ENCODE results near the gene CAMSAP3. TPM values are rescaled to one million over a fixed set of nuclear protein-coding genes. Genes with fewer than 3 reads are reported as not detected.

The CAMSAP3 gene
- 0.05 and 0.08 TPM in 2 replicates for polyA plus RNA-seq (2012; rRNA removed)
- polyA plus RNA-seq (2012; cell fraction: cytosol; rRNA removed), result 0.09 and 0.21 TPM in 2 replicates
- 0.37 and 1.0 TPM in 2 replicates for polyA plus RNA-seq (2012; cell fraction: nucleus; rRNA removed)

- peaks cover 23% of the 10 kb centered on the region for H3K27me3 ChIP-seq (ENCODE audit: insufficient read depth)
- H3K36me3 ChIP-seq (replicated peaks in 1 of 2; ENCODE audit: control insufficient read depth in 1 of 2, insufficient read depth in 2 of 2, low read length in 1 of 2), result no peaks in the 10 kb centered on the region
- CTCF ChIA-PET, result interaction anchor here (0.7 to 2.8 kb wide), 6 partner anchors 12 to 241 kb away, joined by 3 to 19 read pairs (median 3); partner anchors contain the start of gene TRAPPC5
- H3K4me3 ChIP-seq (ENCODE audit: low read depth in 2 of 2, low read length in 1 of 2), result peak within 1 kb of the TSS; percentile 47 to 48; a peak in 3 of 4 replicates
- H3K4me1 ChIP-seq (ENCODE audit: control insufficient read depth in 1 of 2, insufficient read depth in 2 of 2, low read depth in 1 of 2, low read length in 1 of 2), result peaks cover 0 to 8% of the 10 kb centered on the region in 2 experiments; a peak in 1 of 4 replicates
- H3K4me2 ChIP-seq, result peak within 1 kb of the TSS; percentile 41; the same call in 1 of the 2 replicates
- TF ChIP-seq RCOR1 (IDR thresholded peaks at IDR 0.05; ENCODE audit: low read length), result no peak
- TF ChIP-seq EP300 (IDR thresholded peaks at IDR 0.05; ENCODE audit: borderline replicate concordance in 1 of 2, low read depth in 1 of 2, low read length in 1 of 2), result peak in 1 of 2 experiments; percentile 34; a peak in 1 of 4 replicates
- TF ChIP-seq POLR2AphosphoS5 (IDR thresholded peaks at IDR 0.05; ENCODE audit: low read depth, low read length), result no peak
- 0 out of 2 replicates have a peak, but pooled peaks have one; percentile 26 for TF ChIP-seq MXI1 (IDR thresholded peaks at IDR 0.05; ENCODE audit: low read depth, low read length)
- TF ChIP-seq TCF12 (IDR thresholded peaks at IDR 0.05), result peak; percentile 60
- H3K9me3 ChIP-seq, result no peaks in the 10 kb centered on the region
- H3K27ac ChIP-seq (ENCODE audit: low read depth in 2 of 2, low read length in 1 of 2), result no peak within 1 kb of the TSS; a peak in 1 of 4 replicates
- no peak within 1 kb of the TSS for H2AFZ ChIP-seq (ENCODE audit: low read depth)
- POLR2A ChIA-PET, result interaction anchor here (0.7 to 2.4 kb wide), 5 partner anchors 10 to 38 kb away, joined by 3 to 9 read pairs (median 3); partner anchors contain the start of genes PCP2, PET100 and XAB2
- no peak within 1 kb of the TSS for H3K9ac ChIP-seq
- DNase-seq, result peak; percentile 90
- H4K20me1 ChIP-seq (ENCODE audit: insufficient read depth), result no peaks in the 10 kb centered on the region
- WGBS (ENCODE audit: low lambda C conversion rate), result 1% methylated on average over 12 of the region's 78 CpGs
- no peaks in the 10 kb centered on the region for H3K9me2 ChIP-seq
- H3F3A ChIP-seq (replicated peaks; ENCODE audit: insufficient read depth), result no peaks in the 10 kb centered on the region
- no peaks in the 10 kb centered on the region for H3K79me2 ChIP-seq (ENCODE audit: insufficient read depth)
Observed at GRCh38 chr19:7595466-7596133, at the start of gene CAMSAP3. Gene CAMSAP3 (plus strand): TSS chr19:7595863. CDS start chr19:7596003, 140 bp downstream.

GRCh38 chr19:7545904-7546303, 49.8 kb upstream of the CAMSAP3 start:
- Histone ChIP-seq H3F3A (replicated peaks; ENCODE audit: insufficient read depth) (no peaks in the 10 kb centered on the region), H3K9ac (no peak overlapping the region), H3K9me3 (no peaks in the 10 kb centered on the region), H3K4me2 (no peak overlapping the region), H3K27me3 (ENCODE audit: insufficient read depth) (no peaks in the 10 kb centered on the region), H4K20me1 (ENCODE audit: insufficient read depth) (no peaks in the 10 kb centered on the region), H3K27ac (ENCODE audit: low read depth in 2 of 2, low read length in 1 of 2) (no peak overlapping the region), H3K36me3 (replicated peaks in 1 of 2; ENCODE audit: control insufficient read depth in 1 of 2, insufficient read depth in 2 of 2, low read length in 1 of 2) (peaks cover 5 to 26% of the 10 kb centered on the region in 2 experiments), H3K4me3 (ENCODE audit: low read depth in 2 of 2, low read length in 1 of 2) (no peak overlapping the region), H3K79me2 (ENCODE audit: insufficient read depth) (no peaks in the 10 kb centered on the region), H3K9me2 (no peaks in the 10 kb centered on the region), H2AFZ (ENCODE audit: low read depth) (no peak overlapping the region), H3K4me1 (ENCODE audit: control insufficient read depth in 1 of 2, insufficient read depth in 2 of 2, low read depth in 1 of 2, low read length in 1 of 2) (no peaks in the 10 kb centered on the region; a peak in 1 of 4 replicates)
- CTCF ChIA-PET, result interaction anchor here (1.2 to 1.7 kb wide), 2 partner anchors 22 to 192 kb away, joined by 3 to 6 read pairs; no protein-coding TSS in a partner anchor
- POLR2A ChIA-PET, result no interaction called here
- DNase-seq, result no peak
- TF ChIP-seq FOXJ3 (CRISPR knock-in tag; IDR thresholded peaks at IDR 0.05) (no peak), RCOR1 (IDR thresholded peaks at IDR 0.05; ENCODE audit: low read length) (no peak), FOXM1 (IDR thresholded peaks at IDR 0.05; ENCODE audit: low read depth) (no peak), EZH2phosphoT487 (IDR thresholded peaks at IDR 0.05; ENCODE audit: borderline replicate concordance, low read depth) (no peak), TCF12 (IDR thresholded peaks at IDR 0.05) (no peak), RAD21 (IDR thresholded peaks at IDR 0.05; ENCODE audit: low read length) (no peak), EP300 (IDR thresholded peaks at IDR 0.05; ENCODE audit: borderline replicate concordance in 1 of 2, low read depth in 1 of 2, low read length in 1 of 2) (no peak)
- WGBS (ENCODE audit: low lambda C conversion rate), result 92% methylated on average over 1 of the region's 1 CpG

- Histone ChIP-seq H3K4me3 (ENCODE audit: low read depth in 2 of 2, low read length in 1 of 2) (no peak overlapping the region), H2AFZ (ENCODE audit: low read depth) (no peak overlapping the region), H3K4me1 (ENCODE audit: control insufficient read depth in 1 of 2, insufficient read depth in 2 of 2, low read depth in 1 of 2, low read length in 1 of 2) (no peaks in the 10 kb centered on the region; a peak in 1 of 4 replicates), H3K9me3 (no peaks in the 10 kb centered on the region), H3K4me2 (no peak overlapping the region), H3K9me2 (no peaks in the 10 kb centered on the region), H3F3A (replicated peaks; ENCODE audit: insufficient read depth) (no peaks in the 10 kb centered on the region), H3K79me2 (ENCODE audit: insufficient read depth) (no peaks in the 10 kb centered on the region), H3K27ac (ENCODE audit: low read depth in 2 of 2, low read length in 1 of 2) (no peak overlapping the region), H3K36me3 (replicated peaks in 1 of 2; ENCODE audit: control insufficient read depth in 1 of 2, insufficient read depth in 2 of 2, low read length in 1 of 2) (peaks cover 11 to 17% of the 10 kb centered on the region in 2 experiments), H3K9ac (no peak overlapping the region), H3K27me3 (ENCODE audit: insufficient read depth) (no peaks in the 10 kb centered on the region), H4K20me1 (ENCODE audit: insufficient read depth) (no peaks in the 10 kb centered on the region)
- no peak for DNase-seq
- 95% methylated on average over 3 of the region's 3 CpGs for WGBS (ENCODE audit: low lambda C conversion rate)
- POLR2A ChIA-PET, result no interaction called here
- CTCF ChIA-PET, result interaction anchor here (1.2 to 1.7 kb wide), 3 partner anchors 21 to 193 kb away, joined by 3 to 6 read pairs (median 6); no protein-coding TSS in a partner anchor
- TF ChIP-seq TAF1 (IDR thresholded peaks at IDR 0.05; ENCODE audit: borderline replicate concordance, low read depth, low read length) (no peak), NRF1 (IDR thresholded peaks at IDR 0.05; ENCODE audit: low read depth, low read length) (no peak), ZBTB33 (IDR thresholded peaks at IDR 0.05; ENCODE audit: borderline replicate concordance, low read depth) (no peak), GABPA (IDR thresholded peaks at IDR 0.05; ENCODE audit: low read depth) (no peak), GATA2 (CRISPR knock-in tag; IDR thresholded peaks at IDR 0.05) (no peak), CHD2 (IDR thresholded peaks at IDR 0.05; ENCODE audit: low read length, partially characterized antibody) (no peak), FOXJ3 (CRISPR knock-in tag; IDR thresholded peaks at IDR 0.05) (no peak), CTCF (IDR thresholded peaks at IDR 0.05) (no peak), EP300 (IDR thresholded peaks at IDR 0.05; ENCODE audit: borderline replicate concordance in 1 of 2, low read depth in 1 of 2, low read length in 1 of 2) (no peak)
Observed at GRCh38 chr19:7547159-7547558, 48.5 kb upstream of the CAMSAP3 start.

All from SK-N-SH (cell line).